Keratinocyte (primary cell): Measurements from ENCODE around the gene TIAM1. TPM values are rescaled to one million over a fixed set of nuclear protein-coding genes. Genes with fewer than 3 reads are reported as not detected.
A peak's percentile ranks its signal among the peaks of the same experiment; 100 is the strongest.

Source experiments
- DNase-seq: peaks from one replicate; pipeline ENCODE4 v3.0.0-alpha.2; 2011; ENCODE audit warnings: low read depth, missing footprints, low spot score
- FAIRE-seq: peaks from 2 replicates; lab custom pipeline; 2011; peaks lifted over from hg19 to GRCh38; lab: Jason Lieb, UNC
- H2AFZ ChIP-seq: 2 replicates; pipeline ENCODE4 v1.6.0; 2012; ENCODE audit warnings: low read length, control low read depth, inconsistent platforms; ENCODE audit not compliant: control insufficient read depth
- H3K27ac ChIP-seq: 2 replicates; pipeline ENCODE4 v1.5.1; 2011; ENCODE audit warnings: low read length; ENCODE audit not compliant: control insufficient read depth, insufficient read depth
- H3K27me3 ChIP-seq: 3 replicates; pipeline ENCODE4 v1.6.0; 2011; ENCODE audit warnings: low read length; ENCODE audit not compliant: control insufficient read depth, insufficient read depth; ENCODE audit errors: extremely low read depth
- H3K36me3 ChIP-seq, 2 experiments: 2 replicates in 1 of 2; 3 replicates in 1 of 2; pipeline ENCODE4 v1.5.1; 2011; ENCODE audit warnings: low read length in 2 of 2, mild to moderate bottlenecking in 1 of 2; ENCODE audit not compliant: control insufficient read depth in 2 of 2, insufficient read depth in 2 of 2; ENCODE audit errors: extremely low read depth in 1 of 2
- H3K4me1 ChIP-seq: 3 replicates; pipeline ENCODE4 v1.5.1; 2011; ENCODE audit warnings: low read length; ENCODE audit not compliant: control insufficient read depth, insufficient read depth; ENCODE audit errors: extremely low read depth
- H3K4me2 ChIP-seq: 3 replicates; pipeline ENCODE4 v1.6.0; 2011; ENCODE audit warnings: low read depth, low read length; ENCODE audit not compliant: control insufficient read depth, insufficient read depth; ENCODE audit errors: extremely low read depth
- H3K4me3 ChIP-seq, 3 experiments: fragments of 200-600 bp in 1 of 3; sonication (generic) in 1 of 3; 2 replicates in 2 of 3; 3 replicates in 1 of 3; pipeline ENCODE4 v1.5.1; 2011 to 2016; ENCODE audit warnings: low read length in 3 of 3, mild to moderate bottlenecking in 3 of 3, control low read depth in 2 of 3, inconsistent platforms in 1 of 3, low read depth in 1 of 3, mixed read lengths in 1 of 3, mixed run types in 1 of 3, moderate library complexity in 1 of 3; ENCODE audit not compliant: control insufficient read depth in 2 of 3, insufficient read depth in 2 of 3; ENCODE audit errors: extremely low read depth in 1 of 3
- H3K79me2 ChIP-seq: 2 replicates; pipeline ENCODE4 v1.6.0; 2012; ENCODE audit warnings: low read length; ENCODE audit not compliant: control insufficient read depth, insufficient read depth
- H3K9ac ChIP-seq: 3 replicates; pipeline ENCODE4 v1.6.0; 2011; ENCODE audit warnings: low read length; ENCODE audit not compliant: control insufficient read depth, insufficient read depth; ENCODE audit errors: extremely low read depth
- H3K9me1 ChIP-seq: 3 replicates; pipeline ENCODE4 v1.6.0; 2011; ENCODE audit warnings: low read length; ENCODE audit not compliant: control insufficient read depth, insufficient read depth; ENCODE audit errors: extremely low read depth
- H3K9me3 ChIP-seq: 2 replicates; pipeline ENCODE4 v1.5.1; 2012; ENCODE audit warnings: low read depth, low read length; ENCODE audit not compliant: control insufficient read depth
- H4K20me1 ChIP-seq: 3 replicates; pipeline ENCODE4 v1.6.0; 2011; ENCODE audit warnings: low read length; ENCODE audit not compliant: control insufficient read depth, insufficient read depth; ENCODE audit errors: extremely low read depth
- EZH2 ChIP-seq: IDR thresholded peaks from one replicate; pipeline ENCODE4 v1.6.1; 2012; ENCODE audit warnings: inconsistent platforms, mild to moderate bottlenecking, low read length, moderate library complexity
- dilution Hi-C: fragments of 300-500 bp; cut with MboI; formaldehyde crosslinking; loops from one replicate; pipeline ENCODE4 v1.7.0; 2020; ENCODE audit warnings: low sequenced_read_pairs; ENCODE audit not compliant: extremely low pct_ligation_motif_present
- polyA plus RNA-seq, 5 experiments: library from polyadenylated mRNA; depleted of rRNA in 3 of 5; stranded (reverse) in 3 of 5; stranded (forward) in 1 of 5; unstranded in 1 of 5; fragments of >200 nt; gene quantifications; 1 replicate in 1 of 5; 2 replicates in 3 of 5; 3 replicates in 1 of 5; pipeline versions ENCODE4 v1.2.1 to v1.2.3, GENCODE V29; 2011 to 2012; ENCODE audit warnings: missing spikeins in 2 of 5, low read depth in 1 of 5, low replicate concordance in 1 of 5
- TF ChIP-seq, protein P1 (sequence below), 3 experiments: IDR thresholded peaks in 1 of 3; conservative IDR thresholded peaks in 1 of 3; optimal IDR thresholded peaks in 1 of 3; 2 replicates in 2 of 3; 3 replicates in 1 of 3; pipeline versions ENCODE3 to v1.5.1; 2011; ENCODE audit warnings: low read length in 3 of 3, mild to moderate bottlenecking in 3 of 3, moderate library complexity in 2 of 3, control low read depth in 1 of 3, inconsistent platforms in 1 of 3; ENCODE audit not compliant: insufficient read depth in 2 of 3; ENCODE audit errors: extremely low read depth in 1 of 3

TIAM1 gene
- polyA plus RNA-seq, 1 donor (not counting 4 experiments of a cell fraction or from before 2014, with no cell fraction given) = 8.3 TPM

DNA sequence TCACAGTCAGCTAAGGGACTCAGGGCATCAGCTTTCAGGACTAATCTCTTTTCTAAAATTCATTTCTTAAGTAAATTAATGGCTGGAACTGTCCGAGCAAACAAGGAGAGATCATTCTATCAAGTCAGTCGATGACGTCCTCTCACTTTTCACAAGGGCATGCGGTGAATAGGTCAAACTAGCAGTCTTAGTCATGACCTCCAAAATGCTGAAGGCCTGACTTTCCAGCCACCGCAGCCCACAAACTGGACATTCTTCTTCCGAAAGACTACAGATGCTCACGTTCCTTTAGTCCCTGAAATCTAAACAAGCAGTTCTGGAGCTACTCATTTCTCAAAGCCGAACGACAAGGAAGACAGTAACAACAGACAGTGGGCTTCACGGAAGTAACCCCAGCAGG is 127.9 kb downstream of the TIAM1 start:
- Histone ChIP-seq H3K9me3 (no peaks in the 10 kb centered on the region), H3K4me3 (no peak overlapping the region), H3K27ac (no peak overlapping the region), H3K4me1 (peaks cover 14% of the 10 kb centered on the region), H2AFZ (no peak overlapping the region), H3K36me3 (no peaks in the 10 kb centered on the region), H3K9me1 (no peaks in the 10 kb centered on the region), H3K27me3 (no peaks in the 10 kb centered on the region), H3K9ac (no peak overlapping the region), H3K4me2 (no peak overlapping the region), H4K20me1 (no peaks in the 10 kb centered on the region), H3K79me2 (no peaks in the 10 kb centered on the region)
- no peak for FAIRE-seq
- dilution Hi-C loops = no loop called here
- no peak for DNase-seq
- TF ChIP-seq EZH2 = no peak
- TF ChIP-seq, protein P1, sequence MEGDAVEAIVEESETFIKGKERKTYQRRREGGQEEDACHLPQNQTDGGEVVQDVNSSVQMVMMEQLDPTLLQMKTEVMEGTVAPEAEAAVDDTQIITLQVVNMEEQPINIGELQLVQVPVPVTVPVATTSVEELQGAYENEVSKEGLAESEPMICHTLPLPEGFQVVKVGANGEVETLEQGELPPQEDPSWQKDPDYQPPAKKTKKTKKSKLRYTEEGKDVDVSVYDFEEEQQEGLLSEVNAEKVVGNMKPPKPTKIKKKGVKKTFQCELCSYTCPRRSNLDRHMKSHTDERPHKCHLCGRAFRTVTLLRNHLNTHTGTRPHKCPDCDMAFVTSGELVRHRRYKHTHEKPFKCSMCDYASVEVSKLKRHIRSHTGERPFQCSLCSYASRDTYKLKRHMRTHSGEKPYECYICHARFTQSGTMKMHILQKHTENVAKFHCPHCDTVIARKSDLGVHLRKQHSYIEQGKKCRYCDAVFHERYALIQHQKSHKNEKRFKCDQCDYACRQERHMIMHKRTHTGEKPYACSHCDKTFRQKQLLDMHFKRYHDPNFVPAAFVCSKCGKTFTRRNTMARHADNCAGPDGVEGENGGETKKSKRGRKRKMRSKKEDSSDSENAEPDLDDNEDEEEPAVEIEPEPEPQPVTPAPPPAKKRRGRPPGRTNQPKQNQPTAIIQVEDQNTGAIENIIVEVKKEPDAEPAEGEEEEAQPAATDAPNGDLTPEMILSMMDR (optimal IDR thresholded peaks at IDR 0.05 in 1 of 3, IDR thresholded peaks at IDR 0.05 in 1 of 3, conservative IDR thresholded peaks at IDR 0.05 in 1 of 3; ENCODE audit: extremely low read depth in 1 of 3, insufficient read depth in 2 of 3, low read length in 3 of 3) = no peak

DNA sequence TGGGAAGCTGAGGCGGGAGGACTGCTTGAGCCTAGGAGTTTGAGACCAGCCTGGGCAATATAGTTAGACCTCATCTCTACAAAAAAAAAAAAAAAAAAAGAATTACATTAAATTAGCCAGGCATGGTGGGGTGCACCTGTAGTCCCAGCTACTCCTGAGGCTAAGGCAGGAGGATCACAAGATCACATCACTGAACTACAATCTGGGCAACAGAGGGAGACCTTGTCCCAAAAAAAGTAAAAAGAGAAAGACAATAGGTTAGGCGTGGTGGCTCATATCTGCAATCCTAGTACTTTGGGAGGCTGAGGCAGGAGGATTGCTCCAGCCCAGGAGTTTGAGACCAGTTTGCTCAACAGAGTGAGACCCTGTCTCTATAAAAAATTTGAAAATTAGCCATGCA is 130.3 kb downstream of the TIAM1 start:
- TF ChIP-seq EZH2 = no peak
- TF ChIP-seq, protein P1 (optimal IDR thresholded peaks at IDR 0.05 in 1 of 3, IDR thresholded peaks at IDR 0.05 in 1 of 3, conservative IDR thresholded peaks at IDR 0.05 in 1 of 3; ENCODE audit: extremely low read depth in 1 of 3, insufficient read depth in 2 of 3, low read length in 3 of 3) = peak in 2 of 3 experiments; percentile 12 to 36
- Histone ChIP-seq H4K20me1 (no peaks in the 10 kb centered on the region), H3K27me3 (no peaks in the 10 kb centered on the region), H3K9me1 (no peaks in the 10 kb centered on the region), H3K4me1 (peaks cover 2% of the 10 kb centered on the region), H3K4me2 (no peak overlapping the region), H3K4me3 (no peak overlapping the region), H3K79me2 (no peaks in the 10 kb centered on the region), H2AFZ (no peak overlapping the region), H3K9me3 (no peaks in the 10 kb centered on the region), H3K36me3 (no peaks in the 10 kb centered on the region), H3K27ac (no peak overlapping the region), H3K9ac (no peak overlapping the region)
- no peak for DNase-seq
- dilution Hi-C loops = no loop called here
- no peak for FAIRE-seq
